ENCODE results near the gene JHY. TPM values are rescaled to one million over a fixed set of nuclear protein-coding genes. Genes with fewer than 3 reads are reported as not detected.

The JHY gene
- total RNA-seq, 3 donors from 2014 or later, result 11.7 to 13.1 (median 11.8) TPM

GRCh38 chr11:122863704-122864326, 18.7 kb upstream of the JHY start:
- H3K36me3 ChIP-seq, result no peaks in the 10 kb centered on the region
- TF ChIP-seq POLR2AphosphoS5 (IDR thresholded peaks at IDR 0.05) (no peak), POLR2A (IDR thresholded peaks at IDR 0.05) (no peak)
- TF ChIP-seq, protein P1, sequence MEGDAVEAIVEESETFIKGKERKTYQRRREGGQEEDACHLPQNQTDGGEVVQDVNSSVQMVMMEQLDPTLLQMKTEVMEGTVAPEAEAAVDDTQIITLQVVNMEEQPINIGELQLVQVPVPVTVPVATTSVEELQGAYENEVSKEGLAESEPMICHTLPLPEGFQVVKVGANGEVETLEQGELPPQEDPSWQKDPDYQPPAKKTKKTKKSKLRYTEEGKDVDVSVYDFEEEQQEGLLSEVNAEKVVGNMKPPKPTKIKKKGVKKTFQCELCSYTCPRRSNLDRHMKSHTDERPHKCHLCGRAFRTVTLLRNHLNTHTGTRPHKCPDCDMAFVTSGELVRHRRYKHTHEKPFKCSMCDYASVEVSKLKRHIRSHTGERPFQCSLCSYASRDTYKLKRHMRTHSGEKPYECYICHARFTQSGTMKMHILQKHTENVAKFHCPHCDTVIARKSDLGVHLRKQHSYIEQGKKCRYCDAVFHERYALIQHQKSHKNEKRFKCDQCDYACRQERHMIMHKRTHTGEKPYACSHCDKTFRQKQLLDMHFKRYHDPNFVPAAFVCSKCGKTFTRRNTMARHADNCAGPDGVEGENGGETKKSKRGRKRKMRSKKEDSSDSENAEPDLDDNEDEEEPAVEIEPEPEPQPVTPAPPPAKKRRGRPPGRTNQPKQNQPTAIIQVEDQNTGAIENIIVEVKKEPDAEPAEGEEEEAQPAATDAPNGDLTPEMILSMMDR (IDR thresholded peaks at IDR 0.05), result peak; percentile 40 to 75 (median 65)
- no peaks in the 10 kb centered on the region for H3K27me3 ChIP-seq
- no peaks in the 10 kb centered on the region for H3K9me3 ChIP-seq
- H3K27ac ChIP-seq, result no peak overlapping the region
- DNase-seq (ENCODE audit: low spot score in 2 of 2), result no peak
- intact Hi-C loops (cut with DNase I; ENCODE audit: low total_unique reads), result no loop called here
- H3K4me3 ChIP-seq, result no peak overlapping the region
- no peaks in the 10 kb centered on the region for H3K4me1 ChIP-seq

DNA sequence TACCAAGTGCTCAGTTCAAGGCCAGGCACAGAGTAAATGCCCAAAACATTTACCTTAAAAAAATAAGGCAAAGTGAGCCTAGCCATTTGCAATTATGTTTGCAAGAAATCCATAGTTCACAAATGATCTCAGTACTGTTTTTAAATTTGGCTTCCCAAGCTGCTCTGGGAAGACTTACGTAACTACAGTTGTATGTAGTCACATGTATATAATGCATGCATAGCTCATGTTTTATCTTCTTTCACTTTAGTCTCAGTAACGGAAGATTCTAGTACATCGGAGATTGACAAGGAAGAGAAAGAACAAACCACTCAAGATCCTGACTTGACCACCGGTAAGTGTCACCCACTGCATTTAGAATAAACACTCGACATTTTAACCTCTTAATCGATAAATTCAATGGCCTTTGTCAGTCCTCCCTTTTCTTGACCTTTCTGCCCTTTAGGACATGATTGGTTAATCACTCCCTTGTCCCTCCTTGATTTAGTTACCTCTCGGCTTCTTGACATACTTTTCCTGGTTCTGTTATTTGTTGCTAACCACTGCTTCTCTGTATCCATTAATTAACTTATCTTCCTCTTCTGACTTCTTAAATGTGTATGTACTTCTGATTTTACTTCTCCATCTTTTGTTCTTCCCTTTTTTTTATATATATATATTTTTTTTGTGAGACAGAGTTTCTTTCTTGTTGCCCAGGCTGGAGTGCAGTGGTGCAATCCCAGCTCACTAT, 18.0 kb upstream of the JHY start:
- intact Hi-C loops (cut with DNase I; ENCODE audit: low total_unique reads), result no loop called here
- Histone ChIP-seq H3K9me3 (no peaks in the 10 kb centered on the region), H3K27ac (no peak overlapping the region), H3K36me3 (no peaks in the 10 kb centered on the region), H3K4me3 (no peak overlapping the region), H3K4me1 (no peaks in the 10 kb centered on the region), H3K27me3 (no peaks in the 10 kb centered on the region)
- TF ChIP-seq, protein P1 (IDR thresholded peaks at IDR 0.05), result no peak
- TF ChIP-seq POLR2A (IDR thresholded peaks at IDR 0.05), result no peak
- TF ChIP-seq POLR2AphosphoS5 (IDR thresholded peaks at IDR 0.05), result no peak
- DNase-seq (ENCODE audit: low spot score in 2 of 2), result no peak

DNA sequence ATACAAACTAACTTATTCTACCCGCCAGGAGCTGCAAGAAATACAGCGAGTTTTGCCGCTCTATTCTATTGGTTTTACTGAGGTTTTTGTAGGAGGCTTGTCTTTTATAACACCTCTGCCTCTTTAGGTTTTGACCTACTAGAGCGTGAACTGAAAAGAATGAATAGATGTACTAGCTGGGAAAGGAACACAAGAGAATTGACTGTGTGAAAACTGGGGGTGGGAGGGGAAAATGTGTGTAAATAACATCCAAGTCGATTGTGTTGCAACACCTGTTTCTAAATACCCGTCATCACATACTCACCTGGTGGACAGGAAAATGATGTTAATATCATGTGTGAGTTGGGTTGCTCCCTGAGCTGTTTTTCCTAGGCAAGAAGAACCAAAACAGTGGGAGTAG, 12.9 kb upstream of the JHY start:
- no peaks in the 10 kb centered on the region for H3K9me3 ChIP-seq
- no peaks in the 10 kb centered on the region for H3K36me3 ChIP-seq
- TF ChIP-seq, protein P1 (IDR thresholded peaks at IDR 0.05), result no peak
- TF ChIP-seq POLR2A (IDR thresholded peaks at IDR 0.05) (no peak), POLR2AphosphoS5 (IDR thresholded peaks at IDR 0.05) (no peak)
- no peak overlapping the region for H3K27ac ChIP-seq
- no peaks in the 10 kb centered on the region for H3K4me1 ChIP-seq
- H3K27me3 ChIP-seq, result no peaks in the 10 kb centered on the region
- intact Hi-C loops (cut with DNase I; ENCODE audit: low total_unique reads), result loop anchor here (5.0 kb wide), 1 partner anchor 168 kb away; no protein-coding TSS in a partner anchor
- H3K4me3 ChIP-seq, result no peak overlapping the region
- no peak for DNase-seq (ENCODE audit: low spot score in 2 of 2)

DNA sequence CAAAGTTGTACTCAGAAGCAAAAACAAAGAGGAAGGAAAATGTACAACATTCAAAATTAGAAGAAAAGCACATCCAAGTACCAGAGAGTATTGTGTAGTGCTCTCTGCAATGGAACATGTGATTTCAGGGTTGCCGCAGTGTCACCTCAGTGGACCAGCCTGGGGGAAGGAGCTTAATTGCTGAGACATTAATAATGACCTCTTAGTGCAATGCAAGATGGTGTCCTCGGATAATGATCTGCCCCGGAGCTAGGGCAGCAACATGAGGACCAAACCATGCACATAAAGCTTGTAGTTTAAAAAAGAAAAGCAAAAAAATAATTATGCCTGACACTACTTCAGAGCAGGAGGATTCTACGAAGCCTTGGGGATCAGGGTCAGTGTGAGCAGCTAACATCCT, 11.3 kb upstream of the JHY start:
- H3K4me1 ChIP-seq, result no peaks in the 10 kb centered on the region
- DNase-seq (ENCODE audit: low spot score in 2 of 2), result no peak
- intact Hi-C loops (cut with DNase I; ENCODE audit: low total_unique reads), result loop anchor here (5.0 kb wide), 1 partner anchor 166 kb away; no protein-coding TSS in a partner anchor
- TF ChIP-seq, protein P1 (IDR thresholded peaks at IDR 0.05), result no peak
- TF ChIP-seq POLR2A (IDR thresholded peaks at IDR 0.05), result no peak
- no peak for TF ChIP-seq POLR2AphosphoS5 (IDR thresholded peaks at IDR 0.05)
- H3K9me3 ChIP-seq, result no peaks in the 10 kb centered on the region
- no peak overlapping the region for H3K27ac ChIP-seq
- H3K27me3 ChIP-seq, result no peaks in the 10 kb centered on the region
- no peaks in the 10 kb centered on the region for H3K36me3 ChIP-seq
- no peak overlapping the region for H3K4me3 ChIP-seq

DNA sequence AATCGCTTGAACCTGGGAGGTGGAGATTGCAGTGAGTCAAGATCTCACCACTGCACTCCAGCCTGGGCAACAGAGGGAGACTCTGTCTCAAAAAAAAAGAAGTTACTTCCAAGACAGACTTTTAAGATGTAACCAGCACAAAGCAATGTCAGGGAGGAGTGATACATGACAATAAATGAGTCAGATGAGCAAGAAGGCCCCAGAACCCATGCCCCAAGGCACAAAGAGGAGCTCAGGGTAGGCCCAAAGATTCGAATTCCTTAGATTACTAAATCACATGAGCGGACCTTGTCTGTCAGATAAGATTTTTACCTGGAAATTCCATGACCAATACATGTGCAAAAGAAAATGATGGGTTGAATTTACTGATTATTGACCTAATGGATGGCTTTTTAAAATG, 10.5 kb upstream of the JHY start:
- TF ChIP-seq POLR2A (IDR thresholded peaks at IDR 0.05), result no peak
- no peak for TF ChIP-seq POLR2AphosphoS5 (IDR thresholded peaks at IDR 0.05)
- no peaks in the 10 kb centered on the region for H3K4me1 ChIP-seq
- no peaks in the 10 kb centered on the region for H3K36me3 ChIP-seq
- no peak overlapping the region for H3K4me3 ChIP-seq
- no peak for DNase-seq (ENCODE audit: low spot score in 2 of 2)
- no peak overlapping the region for H3K27ac ChIP-seq
- intact Hi-C loops (cut with DNase I; ENCODE audit: low total_unique reads), result loop anchor here (5.0 kb wide), 1 partner anchor 165 kb away; no protein-coding TSS in a partner anchor
- H3K9me3 ChIP-seq, result no peaks in the 10 kb centered on the region
- no peaks in the 10 kb centered on the region for H3K27me3 ChIP-seq

All from breast epithelium (tissue), 4 donors.